ENCODE measurements around the gene NPAS3.

The NPAS3 gene

DNA sequence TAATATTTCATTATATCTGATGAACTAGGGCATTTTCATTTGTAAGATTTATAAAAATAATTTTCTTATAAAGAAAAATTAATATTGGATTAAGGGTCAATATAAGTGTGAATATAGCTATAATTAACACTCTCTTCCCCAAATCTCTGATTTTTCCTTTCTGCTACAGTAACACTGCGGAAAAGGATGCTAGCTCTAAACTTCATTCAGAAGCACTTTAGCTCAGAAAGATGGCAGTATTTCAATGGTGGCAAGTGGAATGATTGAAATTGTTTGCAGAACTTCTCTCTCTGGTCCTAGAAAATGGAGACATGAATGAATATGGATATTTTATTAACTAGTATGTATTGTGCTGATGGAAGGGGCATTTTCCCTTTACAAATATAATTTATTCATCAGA lies 8.4 kb downstream of the NPAS3 start:
- POLR2A ChIA-PET (ENCODE audit: low non-redundant PET): no interaction called here
- no peak for DNase-seq (ENCODE audit: low spot score)
- CTCF ChIA-PET: interaction anchor here (0.7 kb wide), 1 partner anchor 310 kb away, joined by 3 read pairs; no protein-coding TSS in a partner anchor
- TF ChIP-seq CTCF (conservative IDR thresholded peaks at IDR 0.05; ENCODE audit: low read depth): no peak
- H3K27ac ChIP-seq: no peak overlapping the region

- ChIA-PET CTCF (no interaction called here), POLR2A (ENCODE audit: low non-redundant PET) (no interaction called here)
- DNase-seq (ENCODE audit: low spot score): no peak
- TF ChIP-seq CTCF (conservative IDR thresholded peaks at IDR 0.05; ENCODE audit: low read depth): no peak
- no peak overlapping the region for H3K27ac ChIP-seq
Measured at GRCh38 chr14:32947792-32948191, 9.1 kb downstream of the NPAS3 start.

DNA sequence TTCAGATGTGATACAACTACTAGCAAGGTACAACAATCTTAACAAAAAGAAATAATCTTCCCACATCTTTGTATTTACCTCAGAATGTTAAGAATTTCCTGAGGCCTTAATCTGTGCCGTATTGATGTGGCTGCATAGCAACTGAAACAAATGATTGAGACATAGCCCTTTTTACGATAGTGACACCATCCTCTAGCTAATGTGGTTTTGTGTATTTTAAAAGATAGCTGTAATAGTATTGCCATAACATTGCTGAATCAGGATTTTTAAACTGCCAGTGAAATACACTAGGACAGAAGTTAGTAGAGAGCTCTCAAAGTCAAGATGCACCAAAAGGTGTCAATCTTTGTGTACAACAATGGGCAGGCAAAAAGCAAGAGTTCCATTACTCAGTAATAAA lies 11.9 kb downstream of the NPAS3 start:
- POLR2A ChIA-PET (ENCODE audit: low non-redundant PET): no interaction called here
- CTCF ChIA-PET: no interaction called here
- DNase-seq (ENCODE audit: low spot score): no peak
- no peak overlapping the region for H3K27ac ChIP-seq
- TF ChIP-seq CTCF (conservative IDR thresholded peaks at IDR 0.05; ENCODE audit: low read depth): no peak

- no peak for DNase-seq (ENCODE audit: low spot score)
- no peak for TF ChIP-seq CTCF (conservative IDR thresholded peaks at IDR 0.05; ENCODE audit: low read depth)
- ChIA-PET CTCF (interaction anchor here (0.7 kb wide), 1 partner anchor 184 kb away, joined by 7 read pairs; no protein-coding TSS in a partner anchor), POLR2A (ENCODE audit: low non-redundant PET) (no interaction called here)
- no peak overlapping the region for H3K27ac ChIP-seq
Measured at GRCh38 chr14:32967421-32967820, 28.7 kb downstream of the NPAS3 start.

DNA sequence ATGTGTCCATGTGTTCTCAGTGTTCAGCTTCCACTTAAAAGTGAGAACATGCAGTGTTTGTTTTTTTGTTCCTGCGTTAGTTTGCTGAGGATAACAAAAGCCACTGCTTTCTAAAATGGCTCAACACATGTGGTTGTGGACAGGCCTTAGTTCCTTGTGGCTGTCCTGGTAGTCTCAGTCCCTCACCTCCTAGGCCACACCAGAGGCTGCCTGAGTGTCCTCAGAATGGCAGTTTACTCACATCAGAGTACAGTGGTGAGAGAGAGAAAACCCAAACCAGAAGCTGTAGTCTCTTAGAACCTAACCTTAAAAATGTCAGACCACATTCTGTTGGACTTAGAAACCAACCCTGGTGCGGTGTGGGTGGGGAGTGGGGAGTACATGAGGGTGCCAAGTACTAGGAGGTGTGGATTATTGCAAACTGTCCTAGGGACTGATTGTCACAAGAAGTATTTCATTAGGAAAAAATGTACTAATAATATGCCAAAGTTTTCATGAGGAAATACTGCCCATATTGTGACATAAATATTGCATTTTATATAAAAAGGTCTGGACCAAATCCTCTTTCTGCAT lies 30.4 kb downstream of the NPAS3 start:
- no peak for DNase-seq (ENCODE audit: low spot score)
- no peak overlapping the region for H3K27ac ChIP-seq
- ChIA-PET CTCF (interaction anchor here (0.6 kb wide), 1 partner anchor 508 kb away, joined by 3 read pairs; no protein-coding TSS in a partner anchor), POLR2A (ENCODE audit: low non-redundant PET) (no interaction called here)
- TF ChIP-seq CTCF (conservative IDR thresholded peaks at IDR 0.05; ENCODE audit: low read depth): no peak

GRCh38 chr14:32977913-32978312 lies 39.2 kb downstream of the NPAS3 start:
- ChIA-PET POLR2A (ENCODE audit: low non-redundant PET) (no interaction called here), CTCF (no interaction called here)
- DNase-seq (ENCODE audit: low spot score): no peak
- H3K27ac ChIP-seq: no peak overlapping the region
- TF ChIP-seq CTCF (conservative IDR thresholded peaks at IDR 0.05; ENCODE audit: low read depth): no peak

All from RWPE1 (cell line).